ENCODE data around the gene EFNB2.

GRCh38 chr13:106535552-106536243, at the start of gene EFNB2:
- TF ChIP-seq RAD21 (CRISPR knock-in tag; IDR thresholded peaks at IDR 0.05) (no peak), YY1 (IDR thresholded peaks at IDR 0.05; ENCODE audit: insufficient read depth, insufficient replicate concordance, low read depth, low read length) (no peak), CTCF (CRISPR knock-in tag; IDR thresholded peaks at IDR 0.05) (0 out of 2 replicates have a peak, but pooled peaks have one; percentile 6), TFE3 (CRISPR knock-in tag; IDR thresholded peaks at IDR 0.05) (no peak), SMC3 (IDR thresholded peaks at IDR 0.05; ENCODE audit: low read length) (no peak), ZNF784 (CRISPR knock-in tag; IDR thresholded peaks at IDR 0.05; ENCODE audit: borderline replicate concordance) (no peak), AKNA (CRISPR knock-in tag; IDR thresholded peaks at IDR 0.05; ENCODE audit: borderline replicate concordance) (0 out of 2 replicates have a peak, but pooled peaks have one; percentile 40), ZNF513 (CRISPR knock-in tag; conservative IDR thresholded peaks at IDR 0.05) (no peak), EZH2 (conservative IDR thresholded peaks at IDR 0.05; ENCODE audit: low read depth, low read length) (no peak), MBD4 (IDR thresholded peaks at IDR 0.05; ENCODE audit: borderline replicate concordance, low read length) (no peak), NFYC (CRISPR knock-in tag; IDR thresholded peaks at IDR 0.05) (peak; percentile 85)
